GM12878 (cell line): ENCODE data around the gene MYLK4. TPM values are rescaled to one million over a fixed set of nuclear protein-coding genes. Genes with fewer than 3 reads are reported as not detected.

Source experiments
- ATAC-seq: fragments of 200-7000 bp; cut with Tn5 transposase; 3 replicates; pipeline ENCODE4 v1.9.1; 2020; ENCODE audit warnings: mild to moderate bottlenecking, moderate library complexity
- BruUV-seq: library from RNA; stranded (reverse); fragments of 400-500 nt; replicated peaks from 2 replicates; lab custom pipeline; 2021; lab: Mats Ljungman, UMichigan
- CTCF ChIA-PET: fragments of 300-600 bp; sonication (Branson Sonifier 250); formaldehyde crosslinking; extraction: SDS; loops from one replicate; lab custom pipeline; 2021; ENCODE audit warnings: inconsistent platforms; lab: Yijun Ruan, JAX
- POLR2A ChIA-PET: fragments of 350-600 bp; formaldehyde crosslinking; extraction: SDS; loops from one replicate; lab custom pipeline; 2021; ENCODE audit warnings: inconsistent platforms; lab: Charles Lee
- RAD21 ChIA-PET: fragments of 300-600 bp; sonication (Branson Sonifier 250); formaldehyde crosslinking; loops from one replicate; lab custom pipeline; 2023; ENCODE audit warnings: antibody characterized with exemption; ENCODE audit not compliant: unreplicated experiment; lab: Charles Lee
- SMC1A ChIA-PET: fragments of 300-600 bp; sonication (Branson Sonifier 250); formaldehyde crosslinking; loops from one replicate; lab custom pipeline; 2023; ENCODE audit not compliant: unreplicated experiment, uncharacterized antibody; lab: Charles Lee
- DNase-seq: peaks from one replicate; pipeline ENCODE4 v3.0.0-alpha.2; 2011; ENCODE audit warnings: low read depth, low spot score
- FAIRE-seq: peaks from 3 replicates; lab custom pipeline; 2011; peaks lifted over from hg19 to GRCh38; lab: Jason Lieb, UNC
- H2AFZ ChIP-seq: 2 replicates; pipeline ENCODE4 v1.6.0; 2011; ENCODE audit warnings: low read depth, low read length, control low read depth; ENCODE audit not compliant: control insufficient read depth
- H3K27ac ChIP-seq: 2 replicates; pipeline ENCODE4 v1.5.1; 2011; ENCODE audit warnings: control low read depth; ENCODE audit not compliant: control insufficient read depth, insufficient read depth
- H3K27me3 ChIP-seq, 2 experiments: replicated peaks in 1 of 2; 2 replicates each; pipeline versions ENCODE4 v1.6.0 to v1.6.1; 2011; ENCODE audit warnings: low read length in 1 of 2; ENCODE audit not compliant: control insufficient read depth in 2 of 2, insufficient read depth in 2 of 2
- H3K36me3 ChIP-seq, 2 experiments: 2 replicates each; pipeline ENCODE4 v1.5.1; 2011; ENCODE audit warnings: low read length in 1 of 2; ENCODE audit not compliant: control insufficient read depth in 2 of 2, insufficient read depth in 2 of 2
- H3K4me1 ChIP-seq: 2 replicates; pipeline ENCODE4 v1.6.1; 2011; ENCODE audit warnings: mild to moderate bottlenecking, low read length, moderate library complexity, mixed read lengths; ENCODE audit not compliant: control insufficient read depth, insufficient read depth
- H3K4me2 ChIP-seq: 2 replicates; pipeline ENCODE4 v1.6.0; 2011; ENCODE audit warnings: control low read depth; ENCODE audit not compliant: control insufficient read depth, insufficient read depth
- H3K4me3 ChIP-seq: fragments of 200-600 bp; sonication (generic); 2 replicates; pipeline ENCODE4 v1.5.1; 2016
- H3K79me2 ChIP-seq: 2 replicates; pipeline ENCODE4 v1.6.0; 2011; ENCODE audit warnings: low read length; ENCODE audit not compliant: control insufficient read depth, insufficient read depth
- H3K9ac ChIP-seq: 2 replicates; pipeline ENCODE4 v1.8.0; 2011; ENCODE audit warnings: low read length, control low read depth, mixed read lengths; ENCODE audit not compliant: control insufficient read depth, insufficient read depth
- H3K9me3 ChIP-seq: replicated peaks from 3 replicates; pipeline ENCODE4 v1.5.1; 2011; ENCODE audit warnings: mild to moderate bottlenecking, low read length; ENCODE audit not compliant: control insufficient read depth, insufficient read depth
- H4K20me1 ChIP-seq: 2 replicates; pipeline ENCODE4 v1.6.0; 2011; ENCODE audit not compliant: control insufficient read depth, insufficient read depth
- HDAC6 ChIP-seq: fragments of 200-600 bp; sonication (generic); IDR thresholded peaks from one replicate; pipeline ENCODE4 v1.8.0; 2017; ENCODE audit warnings: antibody characterized with exemption; ENCODE audit not compliant: unreplicated experiment
- HDGF ChIP-seq: fragments of 450-650 bp; IDR thresholded peaks from 2 replicates; pipeline ENCODE4 v1.6.1; 2016; ENCODE audit warnings: antibody characterized with exemption
- KAT2A ChIP-seq: conservative IDR thresholded peaks from 2 replicates; pipeline ENCODE4 v1.6.1; 2011; ENCODE audit warnings: low read depth, low read length; ENCODE audit not compliant: control insufficient read depth
- NR2C2 ChIP-seq: IDR thresholded peaks from 2 replicates; pipeline ENCODE4 v1.6.1; 2011; ENCODE audit warnings: borderline replicate concordance, low read depth; ENCODE audit not compliant: control insufficient read depth, insufficient read length
- RAD51 ChIP-seq: fragments of 450-650 bp; IDR thresholded peaks from 2 replicates; pipeline ENCODE4 v1.6.1; 2016; ENCODE audit warnings: moderate library complexity, mild to moderate bottlenecking, inconsistent platforms
- RB1 ChIP-seq: fragments of 450-650 bp; formaldehyde crosslinking; IDR thresholded peaks from 2 replicates; pipeline ENCODE4 v1.6.1; 2017; ENCODE audit warnings: mild to moderate bottlenecking, borderline replicate concordance
- ZNF217 ChIP-seq: fragments of 450-650 bp; IDR thresholded peaks from 2 replicates; pipeline ENCODE4 v1.6.1; 2017; ENCODE audit warnings: antibody characterized with exemption, mild to moderate bottlenecking
- ZNF274 ChIP-seq: IDR thresholded peaks from one replicate; pipeline ENCODE4 v1.8.0; 2011; ENCODE audit not compliant: insufficient read length, insufficient read depth
- WGBS: methylation state at CpG from one replicate; pipeline ENCODE4 v1.1.6; 2016; ENCODE audit warnings: low lambda C conversion rate; ENCODE audit not compliant: insufficient replicate concordance, insufficient coverage; ENCODE audit errors: missing lambda C conversion rate; 5-methylcytosine and 5-hydroxymethylcytosine counted together
- in situ Hi-C: fragments of 300-500 bp; cut with MboI; formaldehyde crosslinking; loops from 9 replicates; pipeline ENCODE4 v1.14.3; 2018; ENCODE audit warnings: mixed read lengths
- intact Hi-C: fragments of 100-400 bp; cut with micrococcal nuclease; formaldehyde crosslinking; loops from one replicate; pipeline ENCODE4 v1.14.2; 2022; ENCODE audit not compliant: unreplicated experiment
- polyA plus RNA-seq, 11 experiments: library from polyadenylated mRNA; depleted of rRNA in 4 of 11; unstranded in 6 of 11; stranded (reverse) in 5 of 11; fragments of >200 nt; fragmentation: Nextera tagmentation in 4 of 11; fragmentation: Illumina TruSeq in 1 of 11; extraction: Ambion mirVana in 4 of 11; extraction: Trizol in 1 of 11; gene quantifications; 1 replicate in 1 of 11; 2 replicates in 10 of 11; pipeline versions ENCODE4 v1.2.1 to v1.2.3, GENCODE V29; 2011 to 2016; ENCODE audit warnings: inconsistent platforms in 2 of 11, missing spikeins in 2 of 11, low read depth in 1 of 11
- total RNA-seq, 4 experiments: library from RNA; depleted of rRNA in 3 of 4; stranded (reverse); fragments of >200 nt in 3 of 4; fragmentation: Illumina TruSeq in 1 of 4; extraction: Trizol in 1 of 4; gene quantifications; 2 replicates each; pipeline versions ENCODE4 v1.2.1 to v1.2.3, GENCODE V29; 2013 to 2021
- TF ChIP-seq, protein P1 (sequence below): fragments of 450-650 bp; IDR thresholded peaks from 2 replicates; pipeline ENCODE4 v1.6.1; 2017; ENCODE audit warnings: antibody characterized with exemption, mild to moderate bottlenecking, moderate library complexity
- TF ChIP-seq, protein P2 (sequence below): fragments of 450-650 bp; IDR thresholded peaks from 2 replicates; pipeline ENCODE4 v1.6.1; 2017; ENCODE audit warnings: mild to moderate bottlenecking, moderate library complexity

Gene MYLK4
- total and polyA plus RNA-seq, 10 of the 15 experiments (the other 5 are each of a cell fraction or from before 2014, with no cell fraction given): under 0.01 to 0.09 (median 0.05) TPM; not detected in 1

DNA sequence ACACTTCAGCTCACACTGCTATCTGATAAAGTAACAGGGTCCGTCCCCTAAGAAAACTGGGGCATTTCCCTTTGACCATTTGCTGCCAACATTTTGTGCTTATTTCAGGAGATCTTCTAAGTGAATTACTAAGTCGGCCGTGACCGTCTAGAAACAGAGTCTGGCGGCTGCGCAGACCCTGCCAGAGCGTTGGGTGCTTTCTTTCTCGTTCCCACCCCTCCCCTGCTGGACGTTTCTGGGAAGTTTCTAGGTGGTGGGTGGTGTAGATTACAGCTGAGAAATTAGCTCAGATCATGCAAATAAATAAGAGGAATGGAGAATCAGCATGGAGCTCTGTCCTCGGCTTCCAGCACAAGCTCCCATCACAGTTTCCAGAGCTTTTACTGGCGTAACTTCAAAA is 128.1 kb downstream of the MYLK4 start:
- no peak for ATAC-seq
- CTCF ChIA-PET: interaction anchor here (0.9 kb wide), 1 partner anchor 12 kb away, joined by 3 read pairs; no protein-coding TSS in a partner anchor
- no TSS peak for BruUV-seq

More for the DNA sequence above, 128.1 kb downstream of the MYLK4 start:
- no peaks in the 10 kb centered on the region for H3K9me3 ChIP-seq
- no peak overlapping the region for H3K27ac ChIP-seq
- FAIRE-seq (no peak), DNase-seq (no peak)
- intact Hi-C loops: no loop called here
- peaks cover 3 to 6% of the 10 kb centered on the region in 2 experiments for H3K27me3 ChIP-seq
- no peak overlapping the region for H3K4me3 ChIP-seq
- no peaks in the 10 kb centered on the region for H3K79me2 ChIP-seq
- no peaks in the 10 kb centered on the region for H3K4me1 ChIP-seq
- ChIA-PET RAD21 (no interaction called here), SMC1A (interaction anchor here (1.4 kb wide), 1 partner anchor 9 kb away, joined by 3 read pairs; no protein-coding TSS in a partner anchor), POLR2A (no interaction called here)
- TF ChIP-seq HDGF: no peak
- TF ChIP-seq ZNF274: no peak
- TF ChIP-seq, protein P1, sequence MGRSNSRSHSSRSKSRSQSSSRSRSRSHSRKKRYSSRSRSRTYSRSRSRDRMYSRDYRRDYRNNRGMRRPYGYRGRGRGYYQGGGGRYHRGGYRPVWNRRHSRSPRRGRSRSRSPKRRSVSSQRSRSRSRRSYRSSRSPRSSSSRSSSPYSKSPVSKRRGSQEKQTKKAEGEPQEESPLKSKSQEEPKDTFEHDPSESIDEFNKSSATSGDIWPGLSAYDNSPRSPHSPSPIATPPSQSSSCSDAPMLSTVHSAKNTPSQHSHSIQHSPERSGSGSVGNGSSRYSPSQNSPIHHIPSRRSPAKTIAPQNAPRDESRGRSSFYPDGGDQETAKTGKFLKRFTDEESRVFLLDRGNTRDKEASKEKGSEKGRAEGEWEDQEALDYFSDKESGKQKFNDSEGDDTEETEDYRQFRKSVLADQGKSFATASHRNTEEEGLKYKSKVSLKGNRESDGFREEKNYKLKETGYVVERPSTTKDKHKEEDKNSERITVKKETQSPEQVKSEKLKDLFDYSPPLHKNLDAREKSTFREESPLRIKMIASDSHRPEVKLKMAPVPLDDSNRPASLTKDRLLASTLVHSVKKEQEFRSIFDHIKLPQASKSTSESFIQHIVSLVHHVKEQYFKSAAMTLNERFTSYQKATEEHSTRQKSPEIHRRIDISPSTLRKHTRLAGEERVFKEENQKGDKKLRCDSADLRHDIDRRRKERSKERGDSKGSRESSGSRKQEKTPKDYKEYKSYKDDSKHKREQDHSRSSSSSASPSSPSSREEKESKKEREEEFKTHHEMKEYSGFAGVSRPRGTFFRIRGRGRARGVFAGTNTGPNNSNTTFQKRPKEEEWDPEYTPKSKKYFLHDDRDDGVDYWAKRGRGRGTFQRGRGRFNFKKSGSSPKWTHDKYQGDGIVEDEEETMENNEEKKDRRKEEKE: no peak
- TF ChIP-seq KAT2A: no peak
- TF ChIP-seq RAD51: no peak
- no peak for TF ChIP-seq RB1
- no peak for TF ChIP-seq ZNF217
- TF ChIP-seq, protein P2, sequence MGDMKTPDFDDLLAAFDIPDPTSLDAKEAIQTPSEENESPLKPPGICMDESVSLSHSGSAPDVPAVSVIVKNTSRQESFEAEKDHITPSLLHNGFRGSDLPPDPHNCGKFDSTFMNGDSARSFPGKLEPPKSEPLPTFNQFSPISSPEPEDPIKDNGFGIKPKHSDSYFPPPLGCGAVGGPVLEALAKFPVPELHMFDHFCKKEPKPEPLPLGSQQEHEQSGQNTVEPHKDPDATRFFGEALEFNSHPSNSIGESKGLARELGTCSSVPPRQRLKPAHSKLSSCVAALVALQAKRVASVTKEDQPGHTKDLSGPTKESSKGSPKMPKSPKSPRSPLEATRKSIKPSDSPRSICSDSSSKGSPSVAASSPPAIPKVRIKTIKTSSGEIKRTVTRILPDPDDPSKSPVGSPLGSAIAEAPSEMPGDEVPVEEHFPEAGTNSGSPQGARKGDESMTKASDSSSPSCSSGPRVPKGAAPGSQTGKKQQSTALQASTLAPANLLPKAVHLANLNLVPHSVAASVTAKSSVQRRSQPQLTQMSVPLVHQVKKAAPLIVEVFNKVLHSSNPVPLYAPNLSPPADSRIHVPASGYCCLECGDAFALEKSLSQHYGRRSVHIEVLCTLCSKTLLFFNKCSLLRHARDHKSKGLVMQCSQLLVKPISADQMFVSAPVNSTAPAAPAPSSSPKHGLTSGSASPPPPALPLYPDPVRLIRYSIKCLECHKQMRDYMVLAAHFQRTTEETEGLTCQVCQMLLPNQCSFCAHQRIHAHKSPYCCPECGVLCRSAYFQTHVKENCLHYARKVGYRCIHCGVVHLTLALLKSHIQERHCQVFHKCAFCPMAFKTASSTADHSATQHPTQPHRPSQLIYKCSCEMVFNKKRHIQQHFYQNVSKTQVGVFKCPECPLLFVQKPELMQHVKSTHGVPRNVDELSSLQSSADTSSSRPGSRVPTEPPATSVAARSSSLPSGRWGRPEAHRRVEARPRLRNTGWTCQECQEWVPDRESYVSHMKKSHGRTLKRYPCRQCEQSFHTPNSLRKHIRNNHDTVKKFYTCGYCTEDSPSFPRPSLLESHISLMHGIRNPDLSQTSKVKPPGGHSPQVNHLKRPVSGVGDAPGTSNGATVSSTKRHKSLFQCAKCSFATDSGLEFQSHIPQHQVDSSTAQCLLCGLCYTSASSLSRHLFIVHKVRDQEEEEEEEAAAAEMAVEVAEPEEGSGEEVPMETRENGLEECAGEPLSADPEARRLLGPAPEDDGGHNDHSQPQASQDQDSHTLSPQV: no peak
- TF ChIP-seq NR2C2: no peak
- no peak for TF ChIP-seq HDAC6
- no peak overlapping the region for H2AFZ ChIP-seq
- H3K4me2 ChIP-seq: no peak overlapping the region
- no peaks in the 10 kb centered on the region for H4K20me1 ChIP-seq
- H3K9ac ChIP-seq: no peak overlapping the region
- in situ Hi-C loops: no loop called here
- 52% methylated on average over 11 of the region's 11 CpGs for WGBS
- H3K36me3 ChIP-seq: no peaks in the 10 kb centered on the region
